HL-60 (cell line): Measurements from ENCODE around the gene FAAP20.
"Not testable (repeated sequence)": the region's sequence is repeated elsewhere in the genome, so short reads cannot be mapped to it uniquely, and the experiment has no call there.

Source experiments
- DNase-seq, 2 experiments: peaks; one replicate each; pipeline ENCODE4 v3.0.0-alpha.2; 2010 to 2020; ENCODE audit warnings: low read depth in 1 of 2, low spot score in 1 of 2
- H3K27ac ChIP-seq: fragments of 250-450 bp; sonication (Bioruptor Pico); replicated peaks from 2 replicates; pipeline ENCODE4 v1.5.1; 2020; ENCODE audit warnings: mild to moderate bottlenecking, moderate library complexity
- H3K27me3 ChIP-seq: fragments of 250-450 bp; sonication (Bioruptor Pico); 2 replicates; pipeline ENCODE4 v1.5.1; 2021; ENCODE audit warnings: mild to moderate bottlenecking, moderate library complexity; ENCODE audit not compliant: insufficient read depth, poor library complexity, severe bottlenecking
- H3K4me3 ChIP-seq: replicated peaks from 2 replicates; pipeline ENCODE4 v1.5.1; 2011; ENCODE audit warnings: mild to moderate bottlenecking, control low read depth, low read length; ENCODE audit not compliant: insufficient read depth
- CTCF ChIP-seq: IDR thresholded peaks from one replicate; pipeline ENCODE4 v1.5.1; 2011; ENCODE audit warnings: low read length, control low read depth, inconsistent platforms; ENCODE audit not compliant: insufficient read depth
- GABPA ChIP-seq: IDR thresholded peaks from 2 replicates; pipeline ENCODE4 v1.6.1; 2012; ENCODE audit warnings: low read depth
- POLR2AphosphoS5 ChIP-seq: IDR thresholded peaks from 2 replicates; pipeline ENCODE4 v1.6.1; 2012; ENCODE audit warnings: low read depth
- REST ChIP-seq: IDR thresholded peaks from 2 replicates; pipeline ENCODE4 v1.6.1; 2012; ENCODE audit warnings: low read depth; ENCODE audit not compliant: insufficient replicate concordance
- SPI1 ChIP-seq: IDR thresholded peaks from 2 replicates; pipeline ENCODE4 v1.6.1; 2012; ENCODE audit warnings: low read depth, mild to moderate bottlenecking, borderline replicate concordance

Gene FAAP20

GRCh38 chr1:2148691-2149090, 45.9 kb downstream of the FAAP20 start:
- peak; percentile 47; the same call in 1 of the 2 replicates for TF ChIP-seq SPI1
- TF ChIP-seq GABPA = peak; percentile 48; the same call in 1 of the 2 replicates
- no peak for TF ChIP-seq CTCF
- TF ChIP-seq POLR2AphosphoS5 = peak; percentile 84

GRCh38 chr1:2147869-2148268, 46.7 kb downstream of the FAAP20 start:
- H3K27ac ChIP-seq, H3K4me3 ChIP-seq, H3K27me3 ChIP-seq, DNase-seq: not testable (repeated sequence)

More at GRCh38 chr1:2148691-2149090, 45.9 kb downstream of the FAAP20 start:
- Histone ChIP-seq H3K27me3 (no peaks in the 10 kb centered on the region), H3K27ac (peak overlapping the region; percentile 92), H3K4me3 (no peak overlapping the region)
- peak; percentile 92 to 95 for DNase-seq

GRCh38 chr1:2146836-2147517, 47.6 kb downstream of the FAAP20 start:
- Histone ChIP-seq H3K27me3 (no peaks in the 10 kb centered on the region), H3K4me3 (no peak overlapping the region), H3K27ac (peak overlapping the region; percentile 57)
- no peak for DNase-seq
- no peak for TF ChIP-seq POLR2AphosphoS5
- no peak for TF ChIP-seq SPI1
- TF ChIP-seq REST = no peak
- no peak for TF ChIP-seq GABPA
- TF ChIP-seq CTCF = no peak

GRCh38 chr1:2145946-2146835, 48.4 kb downstream of the FAAP20 start:
- Histone ChIP-seq H3K4me3 (no peak overlapping the region), H3K27me3 (no peaks in the 10 kb centered on the region), H3K27ac (peak overlapping the region; percentile 57)
- TF ChIP-seq SPI1 = peak; percentile 40; the same call in 1 of the 2 replicates
- no peak for TF ChIP-seq REST
- DNase-seq = peak; percentile 67 to 88
